HEK293T (cell line): ENCODE results near the gene SLC22A31.

Source experiments
- CTCF ChIA-PET: fragments of 350-600 bp; formaldehyde crosslinking; extraction: SDS; loops from one replicate; lab custom pipeline; 2021; ENCODE audit warnings: antibody characterized with exemption, inconsistent platforms; lab: Yijun Ruan, JAX
- POLR2A ChIA-PET: fragments of 350-600 bp; formaldehyde crosslinking; extraction: SDS; loops from one replicate; lab custom pipeline; 2020; ENCODE audit warnings: antibody characterized with exemption, inconsistent platforms; lab: Yijun Ruan, JAX
- DNase-seq: peaks from one replicate; pipeline ENCODE4 v3.0.0; 2012; ENCODE audit warnings: mixed read lengths; ENCODE audit errors: extremely low spot score
- ARNT ChIP-seq: fragments of 450-650 bp; IDR thresholded peaks from 2 replicates; pipeline ENCODE4 v1.6.1; 2017; ENCODE audit warnings: mild to moderate bottlenecking
- BHLHE40 ChIP-seq: fragments of 450-650 bp; IDR thresholded peaks from 2 replicates; pipeline ENCODE4 v1.6.1; 2016; ENCODE audit warnings: mild to moderate bottlenecking, moderate library complexity, borderline replicate concordance
- CTBP1 ChIP-seq: fragments of 450-650 bp; IDR thresholded peaks from 2 replicates; pipeline ENCODE4 v1.6.1; 2016; ENCODE audit warnings: borderline replicate concordance
- ELF4 ChIP-seq: fragments of 450-650 bp; IDR thresholded peaks from 2 replicates; pipeline ENCODE4 v1.6.1; 2017; ENCODE audit warnings: antibody characterized with exemption
- FOXA1 ChIP-seq: fragments of 450-650 bp; IDR thresholded peaks from 2 replicates; pipeline ENCODE4 v1.6.1; 2016; ENCODE audit warnings: mild to moderate bottlenecking
- FOXK2 ChIP-seq: fragments of 450-650 bp; IDR thresholded peaks from 2 replicates; pipeline ENCODE4 v1.6.1; 2016; ENCODE audit warnings: mild to moderate bottlenecking
- FOXM1 ChIP-seq: fragments of 450-650 bp; IDR thresholded peaks from 2 replicates; pipeline ENCODE4 v1.6.1; 2017; ENCODE audit warnings: mild to moderate bottlenecking, borderline replicate concordance
- HDGF ChIP-seq: fragments of 450-650 bp; IDR thresholded peaks from 2 replicates; pipeline ENCODE4 v1.6.1; 2017; ENCODE audit warnings: antibody characterized with exemption, borderline replicate concordance
- L3MBTL2 ChIP-seq: fragments of 450-650 bp; conservative IDR thresholded peaks from 2 replicates; pipeline ENCODE4 v1.6.1; 2016; ENCODE audit warnings: mild to moderate bottlenecking
- LEF1 ChIP-seq: fragments of 450-650 bp; IDR thresholded peaks from 2 replicates; pipeline ENCODE4 v1.6.1; 2017; ENCODE audit warnings: mild to moderate bottlenecking, borderline replicate concordance
- NFRKB ChIP-seq: fragments of 450-650 bp; IDR thresholded peaks from 2 replicates; pipeline ENCODE4 v1.6.1; 2016; ENCODE audit warnings: mild to moderate bottlenecking, moderate library complexity
- PKNOX1 ChIP-seq: fragments of 450-650 bp; IDR thresholded peaks from 2 replicates; pipeline ENCODE4 v1.6.1; 2016
- SP1 ChIP-seq: fragments of 450-650 bp; IDR thresholded peaks from 2 replicates; pipeline ENCODE4 v1.6.1; 2017
- SUZ12 ChIP-seq: fragments of 450-650 bp; IDR thresholded peaks from 2 replicates; pipeline ENCODE4 v1.6.1; 2016; ENCODE audit warnings: mild to moderate bottlenecking
- TARDBP ChIP-seq: fragments of 450-650 bp; IDR thresholded peaks from 2 replicates; pipeline ENCODE4 v1.6.1; 2016
- ZNF384 ChIP-seq: fragments of 450-650 bp; IDR thresholded peaks from 2 replicates; pipeline ENCODE4 v1.6.1; 2016

The SLC22A31 gene

GRCh38 chr16:89154390-89155183 is 45.8 kb downstream of the SLC22A31 start:
- POLR2A ChIA-PET = no interaction called here
- DNase-seq = no peak
- CTCF ChIA-PET = no interaction called here
- TF ChIP-seq ARNT (no peak), L3MBTL2 (no peak), CTBP1 (no peak), SP1 (no peak), LEF1 (no peak), FOXK2 (no peak), HDGF (no peak), ELF4 (no peak), BHLHE40 (no peak), TARDBP (no peak), FOXM1 (no peak), PKNOX1 (no peak), FOXA1 (no peak), ZNF384 (no peak), NFRKB (no peak), SUZ12 (no peak)

GRCh38 chr16:89153848-89154271 is 46.5 kb downstream of the SLC22A31 start:
- TF ChIP-seq FOXK2 (no peak), FOXA1 (no peak)
- ChIA-PET POLR2A (no interaction called here), CTCF (no interaction called here)
- DNase-seq = no peak

GRCh38 chr16:89152831-89153700 is 47.3 kb downstream of the SLC22A31 start:
- ChIA-PET CTCF (no interaction called here), POLR2A (no interaction called here)
- TF ChIP-seq NFRKB = no peak
- TF ChIP-seq ELF4 = no peak
- no peak for TF ChIP-seq BHLHE40
- no peak for TF ChIP-seq PKNOX1
- TF ChIP-seq L3MBTL2 = no peak
- no peak for TF ChIP-seq HDGF
- TF ChIP-seq CTBP1 = no peak
- TF ChIP-seq SP1 = no peak
- no peak for TF ChIP-seq FOXK2
- no peak for TF ChIP-seq SUZ12
- no peak for TF ChIP-seq ARNT
- TF ChIP-seq FOXA1 = no peak
- no peak for TF ChIP-seq LEF1
- TF ChIP-seq ZNF384 = no peak
- TF ChIP-seq TARDBP = no peak
- TF ChIP-seq FOXM1 = no peak
- DNase-seq = no peak

GRCh38 chr16:89150981-89151380 is 49.4 kb downstream of the SLC22A31 start:
- POLR2A ChIA-PET = no interaction called here
- TF ChIP-seq L3MBTL2 (no peak), CTBP1 (no peak), FOXA1 (no peak), LEF1 (no peak), TARDBP (no peak)

GRCh38 chr16:89150090-89150835 is 50.1 kb downstream of the SLC22A31 start:
- POLR2A ChIA-PET = no interaction called here
- no peak for TF ChIP-seq ZNF384
- no peak for TF ChIP-seq ARNT
- no peak for TF ChIP-seq ELF4
- no peak for TF ChIP-seq L3MBTL2
- TF ChIP-seq BHLHE40 = no peak
- TF ChIP-seq FOXA1 = no peak
- no peak for TF ChIP-seq SP1
- no peak for TF ChIP-seq NFRKB
- no peak for TF ChIP-seq TARDBP
- TF ChIP-seq FOXK2 = no peak
- no peak for TF ChIP-seq CTBP1
- no peak for TF ChIP-seq SUZ12
- TF ChIP-seq PKNOX1 = no peak
- no peak for TF ChIP-seq HDGF

More at GRCh38 chr16:89150981-89151380, 49.4 kb downstream of the SLC22A31 start:
- CTCF ChIA-PET = no interaction called here
- DNase-seq = no peak

GRCh38 chr16:89149386-89149785 is 51.0 kb downstream of the SLC22A31 start:
- POLR2A ChIA-PET = no interaction called here
- CTCF ChIA-PET = no interaction called here
- TF ChIP-seq BHLHE40 (no peak), L3MBTL2 (no peak), FOXM1 (no peak), ARNT (no peak)
- no peak for DNase-seq

More at GRCh38 chr16:89150090-89150835, 50.1 kb downstream of the SLC22A31 start:
- CTCF ChIA-PET = no interaction called here
- DNase-seq = no peak
